CD14-positive monocyte (primary cell): Measurements from ENCODE around the gene EIF4E. TPM values are rescaled to one million over a fixed set of nuclear protein-coding genes. Genes with fewer than 3 reads are reported as not detected.

ENCODE experiments used
- DNase-seq, 3 donors: peaks; one replicate each; pipeline ENCODE4 v3.0.0-alpha.2; 2011 to 2022
- H2AFZ ChIP-seq: 2 replicates; pipeline ENCODE4 v1.6.0; 2012; ENCODE audit warnings: mild to moderate bottlenecking, low read depth, low read length, inconsistent platforms; ENCODE audit not compliant: insufficient read depth, poor library complexity, severe bottlenecking
- H3K27ac ChIP-seq, 2 donors: 1 replicate in 1 of 2; 2 replicates in 1 of 2; pipeline ENCODE4 v1.5.1; 2012 to 2013; ENCODE audit warnings: low read length in 2 of 2, control low read depth in 1 of 2, inconsistent platforms in 1 of 2, low read depth in 1 of 2, mild to moderate bottlenecking in 1 of 2
- H3K27me3 ChIP-seq, 2 donors: one replicate each; pipeline versions ENCODE4 v1.6.0 to v1.6.1; 2011 to 2013; ENCODE audit warnings: low read length in 2 of 2; ENCODE audit not compliant: control insufficient read depth in 2 of 2, insufficient read depth in 2 of 2
- H3K36me3 ChIP-seq, 2 donors: replicated peaks in 1 of 2; 1 replicate in 1 of 2; 2 replicates in 1 of 2; pipeline versions ENCODE4 v1.5.1 to v1.6.1; 2012 to 2013; ENCODE audit warnings: low read length in 2 of 2, control low read depth in 1 of 2, inconsistent platforms in 1 of 2, mild to moderate bottlenecking in 1 of 2; ENCODE audit not compliant: insufficient read depth in 2 of 2, control insufficient read depth in 1 of 2
- H3K4me1 ChIP-seq, 2 donors: 1 replicate in 1 of 2; 2 replicates in 1 of 2; pipeline versions ENCODE4 v1.5.1 to v1.6.1; 2012 to 2013; ENCODE audit warnings: low read length in 2 of 2, control low read depth in 1 of 2, inconsistent platforms in 1 of 2, mild to moderate bottlenecking in 1 of 2, moderate library complexity in 1 of 2; ENCODE audit not compliant: insufficient read depth in 2 of 2, control insufficient read depth in 1 of 2
- H3K4me2 ChIP-seq: replicated peaks from 2 replicates; pipeline ENCODE3; 2012; ENCODE audit warnings: low read length, moderate library complexity, mild to moderate bottlenecking; ENCODE audit not compliant: poor library complexity, severe bottlenecking; ENCODE audit errors: extremely low read depth
- H3K4me3 ChIP-seq, 3 experiments: fragments of 200-600 bp in 1 of 3; sonication (generic) in 1 of 3; replicated peaks in 1 of 3; 1 replicate in 2 of 3; 2 replicates in 1 of 3; pipeline ENCODE4 v1.5.1; 2011 to 2013; ENCODE audit warnings: low read length in 3 of 3, mild to moderate bottlenecking in 3 of 3, control low read depth in 2 of 3, low read depth in 2 of 3, inconsistent platforms in 1 of 3, moderate library complexity in 1 of 3
- H3K79me2 ChIP-seq: 2 replicates; pipeline ENCODE4 v1.6.0; 2012; ENCODE audit warnings: mild to moderate bottlenecking, control low read depth, inconsistent platforms, low read length, moderate library complexity; ENCODE audit not compliant: insufficient read depth
- H3K9ac ChIP-seq: 2 replicates; pipeline ENCODE4 v1.6.0; 2017; ENCODE audit warnings: low read length, mild to moderate bottlenecking; ENCODE audit not compliant: insufficient read depth, poor library complexity, severe bottlenecking
- H3K9me3 ChIP-seq, 2 donors: replicated peaks in 1 of 2; 1 replicate in 1 of 2; 2 replicates in 1 of 2; pipeline versions ENCODE4 v1.5.1 to v1.6.1; 2012 to 2013; ENCODE audit warnings: low read length in 2 of 2, control low read depth in 1 of 2; ENCODE audit not compliant: control insufficient read depth in 1 of 2, insufficient read depth in 1 of 2
- H4K20me1 ChIP-seq: 2 replicates; pipeline ENCODE4 v1.6.0; 2012; ENCODE audit warnings: mild to moderate bottlenecking, low read length, control low read depth, moderate library complexity; ENCODE audit not compliant: insufficient read depth
- H3K27ac Mint-ChIP-seq, 7 donors: one replicate each; pipeline ENCODE4 v1.8.0; 2020; ENCODE audit warnings: mild to moderate bottlenecking in 7 of 7, mixed read lengths in 7 of 7, moderate library complexity in 6 of 7, inconsistent platforms in 2 of 7
- H3K27me3 Mint-ChIP-seq, 3 donors: one replicate each; pipeline ENCODE4 v1.8.0; 2021 to 2022; ENCODE audit warnings: low read depth in 3 of 3, mild to moderate bottlenecking in 3 of 3, mixed read lengths in 3 of 3, moderate library complexity in 3 of 3, inconsistent platforms in 1 of 3
- H3K36me3 Mint-ChIP-seq, 2 donors: one replicate each; pipeline ENCODE4 v1.8.0; 2020; ENCODE audit warnings: mixed read lengths in 2 of 2, inconsistent platforms in 1 of 2, mild to moderate bottlenecking in 1 of 2
- H3K4me1 Mint-ChIP-seq: one replicate; pipeline ENCODE4 v1.8.0; 2020; ENCODE audit warnings: mild to moderate bottlenecking, mixed read lengths
- H3K4me3 Mint-ChIP-seq, 2 donors: one replicate each; pipeline ENCODE4 v1.8.0; 2020; ENCODE audit warnings: mild to moderate bottlenecking in 2 of 2, mixed read lengths in 2 of 2, moderate library complexity in 1 of 2
- H3K9me3 Mint-ChIP-seq, 7 donors: one replicate each; pipeline ENCODE4 v1.8.0; 2020 to 2022; ENCODE audit warnings: mixed read lengths in 7 of 7, mild to moderate bottlenecking in 6 of 7, moderate library complexity in 6 of 7, inconsistent platforms in 2 of 7
- WGBS: methylation state at CpG from one replicate; pipeline ENCODE4 v1.1.5; 2013; ENCODE audit warnings: missing lambda C conversion rate; ENCODE audit not compliant: insufficient coverage; 5-methylcytosine and 5-hydroxymethylcytosine counted together
- intact Hi-C, 2 donors: fragments of 100-400 bp; cut with micrococcal nuclease; formaldehyde crosslinking; loops; one replicate each; pipeline versions ENCODE4 v1.15.0 to v1.15.1; 2023
- polyA plus RNA-seq, 3 donors: library from polyadenylated mRNA; depleted of rRNA in 1 of 3; unstranded in 2 of 3; stranded (reverse) in 1 of 3; fragments of 300-500 nt in 2 of 3; fragments of >200 nt in 1 of 3; fragmentation: Illumina TruSeq in 2 of 3; gene quantifications; 1 replicate in 2 of 3; 2 replicates in 1 of 3; pipeline ENCODE4 v1.2.3, GENCODE V29; 2012 to 2021
- TF ChIP-seq, protein P1 (sequence below): fragments of 200-600 bp; IDR thresholded peaks from one replicate; pipeline ENCODE4 v1.8.0; 2022; ENCODE audit warnings: antibody characterized with exemption, mild to moderate bottlenecking

The EIF4E gene
- polyA plus RNA-seq, 3 donors = 25.0 to 50.8 (median 48.6) TPM

DNA sequence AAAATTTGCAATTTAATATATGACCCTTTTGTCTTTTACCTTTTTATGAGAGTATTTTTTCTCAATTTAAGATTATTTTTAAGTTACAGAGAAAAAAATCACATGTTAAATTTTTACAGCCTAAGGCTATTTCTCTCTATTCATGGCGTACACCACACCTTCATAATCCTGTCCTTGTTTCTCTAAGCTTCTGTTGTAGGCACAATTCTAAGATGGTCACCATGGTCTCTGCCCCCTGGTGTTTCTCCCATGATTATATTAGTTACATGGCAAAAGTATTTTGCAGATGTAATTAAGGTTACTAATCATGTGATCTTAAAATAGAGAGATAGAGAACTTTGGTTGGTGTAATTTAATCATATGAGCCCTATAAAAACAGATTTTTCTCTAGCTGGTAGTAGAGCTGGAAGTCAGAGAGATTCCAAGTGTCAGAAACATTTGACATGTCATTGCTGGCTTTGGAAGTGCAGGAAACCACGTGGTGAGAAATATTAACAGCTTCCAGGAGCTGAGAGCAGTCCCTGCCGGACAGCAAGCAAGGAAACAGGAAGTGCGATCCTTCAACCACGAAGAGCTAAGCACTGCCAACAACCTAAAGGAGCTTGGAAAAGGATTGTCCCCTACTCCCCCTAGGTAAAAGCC is 89.8 kb downstream of the EIF4E start:
- H2AFZ ChIP-seq = no peak overlapping the region

DNA sequence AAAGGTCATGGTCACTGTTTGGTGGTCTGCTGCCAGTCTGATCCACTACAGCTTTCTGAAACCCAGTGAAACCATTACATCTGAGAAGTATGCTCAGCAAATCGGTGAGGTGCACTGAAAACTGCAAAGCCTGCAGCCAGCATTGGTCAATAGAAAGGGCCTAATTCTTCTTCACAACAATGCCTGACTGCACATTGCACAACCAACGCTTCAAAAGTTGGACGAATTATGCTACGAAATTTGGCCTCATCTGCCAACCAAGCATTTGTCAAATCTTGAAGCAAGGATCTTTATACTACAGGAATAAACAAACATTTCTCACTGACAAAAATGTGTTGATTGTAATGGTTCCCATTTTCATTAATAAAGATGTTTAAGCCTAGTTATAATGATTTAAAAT is 90.4 kb downstream of the EIF4E start:
- TF ChIP-seq, protein P1, sequence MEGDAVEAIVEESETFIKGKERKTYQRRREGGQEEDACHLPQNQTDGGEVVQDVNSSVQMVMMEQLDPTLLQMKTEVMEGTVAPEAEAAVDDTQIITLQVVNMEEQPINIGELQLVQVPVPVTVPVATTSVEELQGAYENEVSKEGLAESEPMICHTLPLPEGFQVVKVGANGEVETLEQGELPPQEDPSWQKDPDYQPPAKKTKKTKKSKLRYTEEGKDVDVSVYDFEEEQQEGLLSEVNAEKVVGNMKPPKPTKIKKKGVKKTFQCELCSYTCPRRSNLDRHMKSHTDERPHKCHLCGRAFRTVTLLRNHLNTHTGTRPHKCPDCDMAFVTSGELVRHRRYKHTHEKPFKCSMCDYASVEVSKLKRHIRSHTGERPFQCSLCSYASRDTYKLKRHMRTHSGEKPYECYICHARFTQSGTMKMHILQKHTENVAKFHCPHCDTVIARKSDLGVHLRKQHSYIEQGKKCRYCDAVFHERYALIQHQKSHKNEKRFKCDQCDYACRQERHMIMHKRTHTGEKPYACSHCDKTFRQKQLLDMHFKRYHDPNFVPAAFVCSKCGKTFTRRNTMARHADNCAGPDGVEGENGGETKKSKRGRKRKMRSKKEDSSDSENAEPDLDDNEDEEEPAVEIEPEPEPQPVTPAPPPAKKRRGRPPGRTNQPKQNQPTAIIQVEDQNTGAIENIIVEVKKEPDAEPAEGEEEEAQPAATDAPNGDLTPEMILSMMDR = no peak
- Mint-ChIP-seq H3K27ac (no peak overlapping the region), H3K4me3 (no peak overlapping the region), H3K36me3 (no peaks in the 10 kb centered on the region), H3K27me3 (no peaks in the 10 kb centered on the region), H3K9me3 (peaks cover 9 to 22% (median 19%) of the 10 kb centered on the region in 7 donors), H3K4me1 (no peaks in the 10 kb centered on the region)
- no peak overlapping the region for H3K27ac ChIP-seq
- no peaks in the 10 kb centered on the region for H3K79me2 ChIP-seq
- no peak overlapping the region for H3K4me3 ChIP-seq
- H3K36me3 ChIP-seq = no peaks in the 10 kb centered on the region
- intact Hi-C loops = no loop called here
- no peak overlapping the region for H2AFZ ChIP-seq
- 91% methylated on average over 1 of the region's 4 CpGs for WGBS
- H3K9me3 ChIP-seq = peaks cover 0 to 11% of the 10 kb centered on the region in 2 donors
- no peaks in the 10 kb centered on the region for H3K4me1 ChIP-seq
- H3K4me2 ChIP-seq = no peak overlapping the region
- no peaks in the 10 kb centered on the region for H4K20me1 ChIP-seq
- H3K27me3 ChIP-seq = no peaks in the 10 kb centered on the region
- no peak overlapping the region for H3K9ac ChIP-seq
- no peak for DNase-seq

More for the DNA sequence above, 89.8 kb downstream of the EIF4E start:
- Mint-ChIP-seq H3K27me3 (no peaks in the 10 kb centered on the region), H3K36me3 (no peaks in the 10 kb centered on the region), H3K9me3 (peaks cover 9 to 22% (median 19%) of the 10 kb centered on the region in 7 donors), H3K4me3 (no peak overlapping the region), H3K27ac (no peak overlapping the region), H3K4me1 (no peaks in the 10 kb centered on the region)
- Histone ChIP-seq H3K4me2 (no peak overlapping the region), H3K9me3 (peaks cover 0 to 11% of the 10 kb centered on the region in 2 donors), H4K20me1 (no peaks in the 10 kb centered on the region), H3K9ac (no peak overlapping the region), H3K4me1 (no peaks in the 10 kb centered on the region), H3K27ac (no peak overlapping the region), H3K36me3 (no peaks in the 10 kb centered on the region), H3K27me3 (no peaks in the 10 kb centered on the region), H3K4me3 (no peak overlapping the region), H3K79me2 (no peaks in the 10 kb centered on the region)
- TF ChIP-seq, protein P1 = no peak
- 0% methylated on average over 1 of the region's 5 CpGs for WGBS
- intact Hi-C loops = no loop called here
- DNase-seq = peak in 1 of 3 donors; percentile 4
